ENCODE results near the gene ARPC2. TPM values are rescaled to one million over a fixed set of nuclear protein-coding genes. Genes with fewer than 3 reads are reported as not detected.

Gene ARPC2
- total RNA-seq, 1 experiment from 2014 or later = 213 TPM

GRCh38 chr2:218262631-218263586 lies 45.9 kb downstream of the ARPC2 start:
- intact Hi-C loops (cut with micrococcal nuclease) = no loop called here
- BruUV-seq (replicated peaks) = no TSS peak
- no peak overlapping the region for H3K27ac ChIP-seq (ENCODE audit: low read length)
- ATAC-seq = no peak
- H3K4me3 ChIP-seq (ENCODE audit: low read length) = no peak overlapping the region
- H3F3A ChIP-seq (ENCODE audit: low read length, unreplicated experiment) = no peaks in the 10 kb centered on the region
- H4K20me1 ChIP-seq (ENCODE audit: low read length) = no peaks in the 10 kb centered on the region
- CTCF ChIA-PET = no interaction called here
- TF ChIP-seq CTCF (conservative IDR thresholded peaks at IDR 0.05; ENCODE audit: low read depth, low read length) = no peak
- TF ChIP-seq EZH2 (IDR thresholded peaks at IDR 0.05; ENCODE audit: low read length, unreplicated experiment) = no peak
- TF ChIP-seq EZH2phosphoT487 (IDR thresholded peaks at IDR 0.05; ENCODE audit: borderline replicate concordance, low read length) = no peak
- peaks cover 10% of the 10 kb centered on the region for H3K36me3 ChIP-seq (ENCODE audit: low read depth, low read length)
- no peaks in the 10 kb centered on the region for H3K9me3 ChIP-seq (ENCODE audit: low read length)
- DNase-seq = no peak
- H2AFZ ChIP-seq (ENCODE audit: low read length) = no peak overlapping the region
- no peaks in the 10 kb centered on the region for H3K9me2 ChIP-seq (replicated peaks; ENCODE audit: low read length)
- H3K9ac ChIP-seq (ENCODE audit: low read length) = no peak overlapping the region
- no peak overlapping the region for H3K4me2 ChIP-seq (ENCODE audit: low read length)
- POLR2A ChIA-PET (ENCODE audit: unreplicated experiment) = no interaction called here
- peaks cover 3% of the 10 kb centered on the region for H3K79me2 ChIP-seq (ENCODE audit: low read length)
- H3K4me1 ChIP-seq (ENCODE audit: insufficient read depth, low read length) = no peaks in the 10 kb centered on the region
- no peaks in the 10 kb centered on the region for H3K27me3 ChIP-seq (ENCODE audit: low read length)

GRCh38 chr2:218263817-218264641 lies 47.0 kb downstream of the ARPC2 start:
- intact Hi-C loops (cut with micrococcal nuclease) = no loop called here
- no peak overlapping the region for H3K4me3 ChIP-seq (ENCODE audit: low read length)
- H3K9me2 ChIP-seq (replicated peaks; ENCODE audit: low read length) = no peaks in the 10 kb centered on the region
- peaks cover 10% of the 10 kb centered on the region for H3K36me3 ChIP-seq (ENCODE audit: low read depth, low read length)
- H3K27ac ChIP-seq (ENCODE audit: low read length) = no peak overlapping the region
- H3F3A ChIP-seq (ENCODE audit: low read length, unreplicated experiment) = no peaks in the 10 kb centered on the region
- TF ChIP-seq EZH2 (IDR thresholded peaks at IDR 0.05; ENCODE audit: low read length, unreplicated experiment) (no peak), EZH2phosphoT487 (IDR thresholded peaks at IDR 0.05; ENCODE audit: borderline replicate concordance, low read length) (no peak), CTCF (conservative IDR thresholded peaks at IDR 0.05; ENCODE audit: low read depth, low read length) (0 out of 2 replicates have a peak, but pooled peaks have one; percentile 18)
- ChIA-PET CTCF (no interaction called here), POLR2A (ENCODE audit: unreplicated experiment) (no interaction called here)
- no peaks in the 10 kb centered on the region for H3K9me3 ChIP-seq (ENCODE audit: low read length)
- H3K4me2 ChIP-seq (ENCODE audit: low read length) = no peak overlapping the region
- no peaks in the 10 kb centered on the region for H3K4me1 ChIP-seq (ENCODE audit: insufficient read depth, low read length)
- no peak for DNase-seq
- no peak overlapping the region for H3K9ac ChIP-seq (ENCODE audit: low read length)
- H3K79me2 ChIP-seq (ENCODE audit: low read length) = peaks cover 9% of the 10 kb centered on the region
- BruUV-seq (replicated peaks) = no TSS peak
- H3K27me3 ChIP-seq (ENCODE audit: low read length) = no peaks in the 10 kb centered on the region
- no peaks in the 10 kb centered on the region for H4K20me1 ChIP-seq (ENCODE audit: low read length)
- ATAC-seq = no peak; the same call in 1 of the 2 replicates
- H2AFZ ChIP-seq (ENCODE audit: low read length) = no peak overlapping the region
